HG03159 (cell line): ENCODE results near the gene TMEM178A.

Experiments
- ATAC-seq: cut with Tn5 transposase; IDR thresholded peaks from one replicate; pipeline ENCODE4 v1.9.1; 2021; ENCODE audit warnings: mild to moderate bottlenecking, moderate library complexity; ENCODE audit not compliant: unreplicated experiment

Gene TMEM178A

GRCh38 chr2:39708003-39708402 is 42.3 kb downstream of the TMEM178A start:
- no peak for ATAC-seq

- no peak for ATAC-seq
Measured at GRCh38 chr2:39710807-39711206, 45.1 kb downstream of the TMEM178A start.

GRCh38 chr2:39712953-39713352 is 47.2 kb downstream of the TMEM178A start:
- no peak for ATAC-seq

- ATAC-seq, result no peak
Measured at GRCh38 chr2:39715095-39715494, 49.4 kb downstream of the TMEM178A start.

- no peak for ATAC-seq
Measured at GRCh38 chr2:39715822-39716221, 50.1 kb downstream of the TMEM178A start.

GRCh38 chr2:39717067-39717466 is 51.4 kb downstream of the TMEM178A start:
- ATAC-seq, result no peak

GRCh38 chr2:39718483-39718882 is 52.8 kb downstream of the TMEM178A start:
- ATAC-seq, result no peak

GRCh38 chr2:39719317-39719716 is 53.6 kb downstream of the TMEM178A start:
- no peak for ATAC-seq

GRCh38 chr2:39720970-39721369 is 55.3 kb downstream of the TMEM178A start:
- no peak for ATAC-seq

- ATAC-seq, result no peak
Measured at GRCh38 chr2:39723497-39723896, 57.8 kb downstream of the TMEM178A start.

- ATAC-seq, result no peak
Measured at GRCh38 chr2:39723946-39724827, 58.5 kb downstream of the TMEM178A start.

- no peak for ATAC-seq
Measured at GRCh38 chr2:39724828-39725144, 59.1 kb downstream of the TMEM178A start.

GRCh38 chr2:39725401-39725800 is 59.7 kb downstream of the TMEM178A start:
- ATAC-seq, result no peak

GRCh38 chr2:39728085-39728484 is 62.4 kb downstream of the TMEM178A start:
- ATAC-seq, result peak; percentile 70

GRCh38 chr2:39728941-39729351 is 63.2 kb downstream of the TMEM178A start:
- peak; percentile 51 for ATAC-seq

- ATAC-seq, result no peak
Measured at GRCh38 chr2:39730276-39730675, 64.6 kb downstream of the TMEM178A start.

- peak; percentile 51 for ATAC-seq
Measured at GRCh38 chr2:39730685-39731302, 65.1 kb downstream of the TMEM178A start.

GRCh38 chr2:39731546-39731945 is 65.8 kb downstream of the TMEM178A start:
- no peak for ATAC-seq

GRCh38 chr2:39732482-39732881 is 66.8 kb downstream of the TMEM178A start:
- no peak for ATAC-seq

GRCh38 chr2:39733070-39733674 is 67.5 kb downstream of the TMEM178A start:
- no peak for ATAC-seq

GRCh38 chr2:39734445-39734844 is 68.7 kb downstream of the TMEM178A start:
- ATAC-seq, result no peak

GRCh38 chr2:39735648-39736047 is 69.9 kb downstream of the TMEM178A start:
- no peak for ATAC-seq
